Thoracic aorta (tissue), 2 donors: Measurements from ENCODE around the gene TMEM239. TPM values are rescaled to one million over a fixed set of nuclear protein-coding genes. Genes with fewer than 3 reads are reported as not detected.
A peak's percentile ranks its signal among the peaks of the same experiment; 100 is the strongest.

Experiments
- ATAC-seq: fragments of 150-250 bp; one replicate; pipeline ENCODE4 v1.8.0; 2017; ENCODE audit warnings: low read depth; ENCODE audit not compliant: insufficient number of reproducible peaks, low FRiP score
- DNase-seq: peaks from one replicate; pipeline ENCODE4 v3.0.0-alpha.2; 2020; ENCODE audit warnings: low spot score
- H3K27ac ChIP-seq, 2 donors: fragments of 200-600 bp; sonication (generic); 1 replicate in 1 of 2; 2 replicates in 1 of 2; pipeline ENCODE4 v1.5.1; 2016; ENCODE audit warnings: mild to moderate bottlenecking in 2 of 2, moderate library complexity in 2 of 2
- H3K27me3 ChIP-seq: fragments of 200-600 bp; sonication (generic); replicated peaks from 2 replicates; pipeline ENCODE4 v1.6.0; 2016; ENCODE audit warnings: mild to moderate bottlenecking; ENCODE audit not compliant: insufficient read depth
- H3K36me3 ChIP-seq: fragments of 200-600 bp; sonication (generic); one replicate; pipeline ENCODE4 v1.5.1; 2016
- H3K4me1 ChIP-seq, 2 donors: fragments of 200-600 bp; sonication (generic); 1 replicate in 1 of 2; 2 replicates in 1 of 2; pipeline versions ENCODE4 v1.5.1 to v1.6.0; 2016; ENCODE audit warnings: low read depth in 2 of 2, mild to moderate bottlenecking in 1 of 2; ENCODE audit not compliant: control insufficient read depth in 1 of 2
- H3K4me3 ChIP-seq: fragments of 200-600 bp; sonication (generic); 2 replicates; pipeline ENCODE4 v1.5.1; 2016; ENCODE audit warnings: mild to moderate bottlenecking
- H3K9me3 ChIP-seq: fragments of 200-600 bp; sonication (generic); 2 replicates; pipeline ENCODE4 v1.5.1; 2016
- total RNA-seq, 2 donors: library from RNA; depleted of rRNA; stranded (reverse); fragments of >200 nt; gene quantifications; one replicate each; pipeline versions ENCODE4 v1.1.0 to v1.2.3, GENCODE V29; 2016
- TF ChIP-seq, protein P1 (sequence below): fragments of 200-600 bp; sonication (generic); IDR thresholded peaks from one replicate; pipeline ENCODE4 v1.5.1; 2019; ENCODE audit warnings: antibody characterized with exemption

Gene TMEM239
- total RNA-seq, 2 donors from 2014 or later = not detected

DNA sequence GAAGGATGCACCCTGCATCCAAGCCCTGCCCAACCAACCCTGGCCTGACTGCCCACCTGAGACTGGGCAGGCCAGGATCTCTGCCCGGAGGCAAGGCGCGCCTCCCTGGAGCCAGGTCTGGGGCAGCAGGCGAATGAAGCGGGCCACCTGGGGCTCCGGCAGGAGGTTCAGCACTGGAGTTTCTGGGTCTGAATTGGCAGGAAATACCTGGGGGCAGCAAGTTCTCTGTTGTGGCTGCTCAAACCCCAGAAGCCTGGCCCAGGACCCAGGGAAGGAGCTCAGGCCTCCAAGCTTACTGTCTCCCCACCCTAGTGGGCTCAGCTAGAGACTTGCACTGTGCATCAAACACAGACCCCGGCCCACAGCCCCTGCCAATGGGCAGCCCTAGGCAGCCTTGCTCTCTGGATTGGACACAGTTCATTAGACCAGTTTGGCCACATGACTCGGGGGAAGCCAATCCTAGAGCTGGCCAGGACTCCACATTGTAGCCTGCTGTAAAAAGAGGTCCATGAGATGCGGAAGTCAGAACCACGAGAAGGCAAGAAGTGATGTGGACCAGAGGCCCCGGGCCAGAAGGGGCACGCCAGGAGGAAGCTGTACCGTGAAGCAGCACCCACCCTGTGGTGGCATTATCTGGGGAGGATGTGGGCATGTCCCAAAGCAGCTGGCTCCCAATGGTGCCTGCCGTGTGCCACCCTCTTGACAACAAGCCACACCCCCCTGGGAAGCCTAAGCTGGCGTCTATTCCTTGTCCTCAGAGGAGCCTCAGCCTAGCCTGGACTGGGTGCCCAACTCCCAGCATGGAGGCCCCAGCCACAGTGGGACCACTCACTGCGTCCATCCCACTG is 18.8 kb upstream of the TMEM239 start:
- H3K4me3 ChIP-seq = no peak overlapping the region
- ATAC-seq (no peak), DNase-seq (no peak)
- peaks cover 0 to 10% of the 10 kb centered on the region in 2 donors for H3K4me1 ChIP-seq
- H3K36me3 ChIP-seq = no peaks in the 10 kb centered on the region
- TF ChIP-seq, protein P1, sequence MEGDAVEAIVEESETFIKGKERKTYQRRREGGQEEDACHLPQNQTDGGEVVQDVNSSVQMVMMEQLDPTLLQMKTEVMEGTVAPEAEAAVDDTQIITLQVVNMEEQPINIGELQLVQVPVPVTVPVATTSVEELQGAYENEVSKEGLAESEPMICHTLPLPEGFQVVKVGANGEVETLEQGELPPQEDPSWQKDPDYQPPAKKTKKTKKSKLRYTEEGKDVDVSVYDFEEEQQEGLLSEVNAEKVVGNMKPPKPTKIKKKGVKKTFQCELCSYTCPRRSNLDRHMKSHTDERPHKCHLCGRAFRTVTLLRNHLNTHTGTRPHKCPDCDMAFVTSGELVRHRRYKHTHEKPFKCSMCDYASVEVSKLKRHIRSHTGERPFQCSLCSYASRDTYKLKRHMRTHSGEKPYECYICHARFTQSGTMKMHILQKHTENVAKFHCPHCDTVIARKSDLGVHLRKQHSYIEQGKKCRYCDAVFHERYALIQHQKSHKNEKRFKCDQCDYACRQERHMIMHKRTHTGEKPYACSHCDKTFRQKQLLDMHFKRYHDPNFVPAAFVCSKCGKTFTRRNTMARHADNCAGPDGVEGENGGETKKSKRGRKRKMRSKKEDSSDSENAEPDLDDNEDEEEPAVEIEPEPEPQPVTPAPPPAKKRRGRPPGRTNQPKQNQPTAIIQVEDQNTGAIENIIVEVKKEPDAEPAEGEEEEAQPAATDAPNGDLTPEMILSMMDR = no peak
- H3K9me3 ChIP-seq = no peaks in the 10 kb centered on the region
- H3K27ac ChIP-seq = no peak overlapping the region
- peaks cover 5% of the 10 kb centered on the region for H3K27me3 ChIP-seq

DNA sequence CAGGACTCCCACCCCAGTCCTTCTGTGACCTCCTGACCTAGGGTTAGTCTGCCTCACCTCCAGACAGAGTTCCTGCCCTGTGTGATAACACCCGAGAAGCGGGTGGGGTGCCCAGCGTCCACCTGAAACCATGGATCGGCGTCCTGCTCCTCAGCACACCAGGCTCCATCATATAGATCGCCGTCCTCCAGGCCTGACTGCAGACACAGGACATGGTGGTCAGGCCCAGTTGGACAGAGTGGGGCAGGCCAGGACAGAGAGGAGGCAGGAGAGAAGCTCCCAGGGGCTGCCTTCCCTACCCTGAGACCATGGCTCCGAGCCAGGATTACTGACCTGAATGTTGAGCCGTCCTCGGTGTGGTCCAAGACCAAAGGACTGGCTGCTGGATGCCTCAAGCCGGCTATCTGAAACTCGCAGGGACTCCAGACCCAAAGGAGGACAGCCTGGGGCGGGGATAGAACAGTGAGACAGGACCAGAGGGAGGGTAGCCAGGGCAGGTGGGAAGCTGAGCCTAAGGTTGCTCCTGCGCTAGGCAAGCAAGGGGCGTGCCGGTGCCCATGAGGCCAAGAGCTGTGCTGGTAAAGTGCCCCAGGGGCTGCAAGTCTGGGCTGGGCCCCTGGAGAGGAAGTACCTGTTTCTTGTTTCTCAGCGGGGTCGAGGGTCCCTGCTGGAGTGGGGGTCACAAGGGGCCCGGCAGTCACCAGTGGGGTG is 17.9 kb upstream of the TMEM239 start:
- ATAC-seq = no peak
- no peak overlapping the region for H3K4me3 ChIP-seq
- H3K36me3 ChIP-seq = no peaks in the 10 kb centered on the region
- no peak overlapping the region for H3K27ac ChIP-seq
- DNase-seq = no peak
- no peaks in the 10 kb centered on the region for H3K9me3 ChIP-seq
- peaks cover 5% of the 10 kb centered on the region for H3K27me3 ChIP-seq
- peaks cover 0 to 10% of the 10 kb centered on the region in 2 donors for H3K4me1 ChIP-seq
- TF ChIP-seq, protein P1 = no peak

DNA sequence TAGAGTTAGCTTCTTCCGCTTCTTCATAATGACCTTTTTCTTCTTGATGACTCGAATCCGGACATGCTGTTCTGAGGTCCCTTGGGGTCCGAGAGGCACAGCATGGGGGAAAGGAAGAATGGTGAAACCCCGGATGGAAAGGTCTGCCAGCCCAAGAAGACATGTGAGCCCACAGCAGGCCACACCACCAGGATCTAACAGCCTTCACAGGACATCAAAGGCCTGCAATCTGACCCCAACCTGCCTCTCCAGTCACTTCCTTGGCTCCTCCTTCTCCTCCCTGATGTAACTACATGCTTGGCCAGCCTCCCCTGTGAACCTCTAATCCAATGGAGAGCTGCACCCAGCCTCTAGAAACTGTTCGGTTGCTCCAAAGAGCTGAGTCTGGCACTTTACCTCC is 17.4 kb upstream of the TMEM239 start:
- no peaks in the 10 kb centered on the region for H3K9me3 ChIP-seq
- no peak overlapping the region for H3K4me3 ChIP-seq
- no peaks in the 10 kb centered on the region for H3K36me3 ChIP-seq
- peaks cover 0 to 10% of the 10 kb centered on the region in 2 donors for H3K4me1 ChIP-seq
- TF ChIP-seq, protein P1 = no peak
- DNase-seq (no peak), ATAC-seq (no peak)
- no peak overlapping the region for H3K27ac ChIP-seq
- H3K27me3 ChIP-seq = peaks cover 5% of the 10 kb centered on the region

DNA sequence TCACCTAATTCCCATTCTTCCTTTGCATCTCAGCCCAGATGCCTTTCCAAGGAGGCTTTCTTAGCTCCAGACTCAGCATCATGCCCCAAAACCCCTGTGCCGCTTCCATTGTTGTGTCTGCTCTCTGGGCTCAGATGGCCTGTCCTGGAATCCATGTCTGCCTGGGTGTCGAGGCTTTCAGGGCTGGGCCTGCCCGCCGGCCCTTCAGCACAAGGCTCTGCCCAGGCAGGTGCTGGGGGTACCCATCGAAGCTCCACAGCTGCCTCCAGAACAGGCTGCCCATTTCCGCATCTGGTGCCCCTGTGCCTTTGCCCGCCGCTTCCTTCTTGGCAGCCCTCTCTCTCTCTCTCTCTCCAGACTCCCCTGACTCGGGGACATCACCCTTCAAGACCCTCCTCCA is 16.9 kb upstream of the TMEM239 start:
- Histone ChIP-seq H3K36me3 (no peaks in the 10 kb centered on the region), H3K27ac (no peak overlapping the region), H3K27me3 (peaks cover 5% of the 10 kb centered on the region), H3K4me3 (peak overlapping the region; percentile 45), H3K4me1 (peaks cover 0 to 10% of the 10 kb centered on the region in 2 donors), H3K9me3 (no peaks in the 10 kb centered on the region)
- TF ChIP-seq, protein P1 = no peak
- ATAC-seq = no peak
- DNase-seq = no peak
